Measurements from ENCODE around the gene VTCN1.

- TF ChIP-seq CTCF (IDR thresholded peaks at IDR 0.05; ENCODE audit: extremely low read depth in 1 of 2, insufficient read depth in 1 of 2, low read depth in 1 of 2, low read length in 2 of 2), result no peak
- TF ChIP-seq MAX (IDR thresholded peaks at IDR 0.05; ENCODE audit: insufficient read depth, insufficient read length), result no peak
- TF ChIP-seq POLR2A (IDR thresholded peaks at IDR 0.05; ENCODE audit: low read depth, low read length), result no peak
- no peak for TF ChIP-seq EZH2 (IDR thresholded peaks at IDR 0.05; ENCODE audit: borderline replicate concordance, low read depth, low read length, severe bottlenecking)
Observed at GRCh38 chr1:117143172-117143571, 67.6 kb downstream of the VTCN1 start.
